Activated naive CD8-positive, alpha-beta T cell treated with anti-CD3 and anti-CD28 coated beads, Interleukin-2, amount 50 U/mL, for 24 hours (primary cell): Measurements from ENCODE around the gene CACNA1B.

ENCODE experiments used
- ATAC-seq: fragments of 150-1000 bp; cut with Tn5 transposase; one replicate; pipeline ENCODE4 v1.10.0; 2021
- DNase-seq: peaks from one replicate; pipeline ENCODE4 v3.0.0; 2021
- H3K27ac Mint-ChIP-seq: one replicate; pipeline ENCODE4 v1.8.0; 2021; ENCODE audit warnings: mild to moderate bottlenecking, mixed read lengths
- H3K27me3 Mint-ChIP-seq: one replicate; pipeline ENCODE4 v1.8.0; 2021; ENCODE audit warnings: mixed read lengths
- H3K36me3 Mint-ChIP-seq: one replicate; pipeline ENCODE4 v1.8.0; 2021; ENCODE audit warnings: low read depth, mixed read lengths
- H3K4me1 Mint-ChIP-seq: one replicate; pipeline ENCODE4 v1.8.0; 2021; ENCODE audit warnings: mixed read lengths
- H3K4me3 Mint-ChIP-seq: one replicate; pipeline ENCODE4 v1.8.0; 2021; ENCODE audit warnings: mild to moderate bottlenecking, moderate library complexity, mixed read lengths
- H3K9me3 Mint-ChIP-seq: one replicate; pipeline ENCODE4 v1.8.0; 2021; ENCODE audit warnings: mixed read lengths

Gene CACNA1B

GRCh38 chr9:138020120-138020794 lies 142.7 kb downstream of the CACNA1B start:
- ATAC-seq (no peak), DNase-seq (no peak)
- Mint-ChIP-seq H3K9me3 (no peaks in the 10 kb centered on the region), H3K4me1 (peaks cover 3% of the 10 kb centered on the region), H3K4me3 (no peak overlapping the region), H3K27me3 (peaks cover 17% of the 10 kb centered on the region), H3K27ac (no peak overlapping the region), H3K36me3 (no peaks in the 10 kb centered on the region)

GRCh38 chr9:138020795-138021182 lies 143.2 kb downstream of the CACNA1B start:
- peaks cover 21% of the 10 kb centered on the region for H3K27me3 Mint-ChIP-seq
- H3K4me1 Mint-ChIP-seq, result peaks cover 3% of the 10 kb centered on the region
- DNase-seq (no peak), ATAC-seq (no peak)
- H3K36me3 Mint-ChIP-seq, result no peaks in the 10 kb centered on the region
- H3K27ac Mint-ChIP-seq, result no peak overlapping the region
- no peak overlapping the region for H3K4me3 Mint-ChIP-seq
- no peaks in the 10 kb centered on the region for H3K9me3 Mint-ChIP-seq

- H3K27ac Mint-ChIP-seq, result no peak overlapping the region
- DNase-seq, result no peak
- peaks cover 21% of the 10 kb centered on the region for H3K27me3 Mint-ChIP-seq
- no peak for ATAC-seq
- H3K9me3 Mint-ChIP-seq, result no peaks in the 10 kb centered on the region
- peaks cover 3% of the 10 kb centered on the region for H3K4me1 Mint-ChIP-seq
- no peaks in the 10 kb centered on the region for H3K36me3 Mint-ChIP-seq
- H3K4me3 Mint-ChIP-seq, result no peak overlapping the region
Observed at GRCh38 chr9:138021251-138022056, 143.9 kb downstream of the CACNA1B start.

- Mint-ChIP-seq H3K4me3 (no peak overlapping the region), H3K9me3 (no peaks in the 10 kb centered on the region), H3K27me3 (peaks cover 25% of the 10 kb centered on the region), H3K4me1 (peaks cover 3% of the 10 kb centered on the region), H3K36me3 (no peaks in the 10 kb centered on the region), H3K27ac (no peak overlapping the region)
- DNase-seq (peak; percentile 16), ATAC-seq (peak; percentile 31)
Observed at GRCh38 chr9:138022121-138022741, 144.6 kb downstream of the CACNA1B start.

DNA sequence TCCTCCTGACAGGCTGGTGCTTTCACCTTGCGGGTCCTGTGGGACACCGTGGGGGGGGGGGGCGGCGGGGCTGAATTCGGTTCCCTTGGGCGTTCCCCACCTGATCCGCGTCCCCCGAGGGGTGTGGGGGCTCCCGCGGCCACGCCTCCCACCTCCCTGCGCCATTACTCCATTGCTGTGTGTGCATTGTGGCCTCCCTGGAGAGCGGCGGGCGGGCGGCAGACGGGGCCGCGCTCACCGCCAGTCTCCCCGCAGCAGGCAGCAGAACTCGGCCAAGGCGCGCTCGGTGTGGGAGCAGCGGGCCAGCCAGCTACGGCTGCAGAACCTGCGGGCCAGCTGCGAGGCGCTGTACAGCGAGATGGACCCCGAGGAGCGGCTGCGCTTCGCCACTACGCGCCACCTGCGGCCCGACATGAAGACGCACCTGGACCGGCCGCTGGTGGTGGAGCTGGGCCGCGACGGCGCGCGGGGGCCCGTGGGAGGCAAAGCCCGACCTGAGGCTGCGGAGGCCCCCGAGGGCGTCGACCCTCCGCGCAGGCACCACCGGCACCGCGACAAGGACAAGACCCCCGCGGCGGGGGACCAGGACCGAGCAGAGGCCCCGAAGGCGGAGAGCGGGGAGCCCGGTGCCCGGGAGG lies 145.3 kb downstream of the CACNA1B start:
- ATAC-seq (no peak), DNase-seq (no peak)
- Mint-ChIP-seq H3K4me1 (peaks cover 3% of the 10 kb centered on the region), H3K4me3 (no peak overlapping the region), H3K36me3 (no peaks in the 10 kb centered on the region), H3K27me3 (peaks cover 28% of the 10 kb centered on the region), H3K9me3 (no peaks in the 10 kb centered on the region), H3K27ac (no peak overlapping the region)

DNA sequence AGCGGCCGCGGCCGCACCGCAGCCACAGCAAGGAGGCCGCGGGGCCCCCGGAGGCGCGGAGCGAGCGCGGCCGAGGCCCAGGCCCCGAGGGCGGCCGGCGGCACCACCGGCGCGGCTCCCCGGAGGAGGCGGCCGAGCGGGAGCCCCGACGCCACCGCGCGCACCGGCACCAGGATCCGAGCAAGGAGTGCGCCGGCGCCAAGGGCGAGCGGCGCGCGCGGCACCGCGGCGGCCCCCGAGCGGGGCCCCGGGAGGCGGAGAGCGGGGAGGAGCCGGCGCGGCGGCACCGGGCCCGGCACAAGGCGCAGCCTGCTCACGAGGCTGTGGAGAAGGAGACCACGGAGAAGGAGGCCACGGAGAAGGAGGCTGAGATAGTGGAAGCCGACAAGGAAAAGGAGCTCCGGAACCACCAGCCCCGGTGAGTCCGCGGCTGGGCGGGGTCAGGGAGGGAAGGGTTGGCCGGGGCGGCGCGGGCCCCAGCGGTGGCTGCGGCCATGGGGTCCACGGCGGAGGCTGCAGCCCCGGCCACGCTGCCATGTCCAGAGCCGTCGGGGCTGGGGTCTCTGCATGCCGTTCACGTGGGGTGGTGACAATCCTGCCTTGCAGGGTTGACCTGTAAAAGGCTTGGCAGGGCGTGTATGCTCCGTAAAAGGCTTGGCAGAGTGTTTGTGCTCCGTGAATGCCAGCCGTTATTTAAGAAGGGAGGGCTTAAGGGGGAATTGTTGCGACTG lies 146.0 kb downstream of the CACNA1B start:
- DNase-seq, result no peak
- ATAC-seq, result no peak
- Mint-ChIP-seq H3K36me3 (no peaks in the 10 kb centered on the region), H3K27ac (no peak overlapping the region), H3K27me3 (peaks cover 33% of the 10 kb centered on the region), H3K9me3 (peaks cover 2% of the 10 kb centered on the region), H3K4me1 (peaks cover 3% of the 10 kb centered on the region), H3K4me3 (no peak overlapping the region)

- Mint-ChIP-seq H3K9me3 (peaks cover 4% of the 10 kb centered on the region), H3K4me1 (peaks cover 3% of the 10 kb centered on the region), H3K4me3 (no peak overlapping the region), H3K27me3 (peaks cover 34% of the 10 kb centered on the region), H3K27ac (no peak overlapping the region), H3K36me3 (no peaks in the 10 kb centered on the region)
- DNase-seq (no peak), ATAC-seq (no peak)
Observed at GRCh38 chr9:138024131-138024530, 146.5 kb downstream of the CACNA1B start.

GRCh38 chr9:138024831-138025291 lies 147.3 kb downstream of the CACNA1B start:
- Mint-ChIP-seq H3K36me3 (no peaks in the 10 kb centered on the region), H3K4me3 (no peak overlapping the region), H3K4me1 (peaks cover 3% of the 10 kb centered on the region), H3K27me3 (peaks cover 36% of the 10 kb centered on the region), H3K27ac (no peak overlapping the region), H3K9me3 (peaks cover 4% of the 10 kb centered on the region)
- DNase-seq (no peak), ATAC-seq (no peak)

GRCh38 chr9:138025417-138025816 lies 147.8 kb downstream of the CACNA1B start:
- no peak for ATAC-seq
- H3K4me3 Mint-ChIP-seq, result no peak overlapping the region
- DNase-seq, result no peak
- no peak overlapping the region for H3K27ac Mint-ChIP-seq
- peaks cover 3% of the 10 kb centered on the region for H3K4me1 Mint-ChIP-seq
- peaks cover 42% of the 10 kb centered on the region for H3K27me3 Mint-ChIP-seq
- no peaks in the 10 kb centered on the region for H3K36me3 Mint-ChIP-seq
- H3K9me3 Mint-ChIP-seq, result peaks cover 4% of the 10 kb centered on the region

DNA sequence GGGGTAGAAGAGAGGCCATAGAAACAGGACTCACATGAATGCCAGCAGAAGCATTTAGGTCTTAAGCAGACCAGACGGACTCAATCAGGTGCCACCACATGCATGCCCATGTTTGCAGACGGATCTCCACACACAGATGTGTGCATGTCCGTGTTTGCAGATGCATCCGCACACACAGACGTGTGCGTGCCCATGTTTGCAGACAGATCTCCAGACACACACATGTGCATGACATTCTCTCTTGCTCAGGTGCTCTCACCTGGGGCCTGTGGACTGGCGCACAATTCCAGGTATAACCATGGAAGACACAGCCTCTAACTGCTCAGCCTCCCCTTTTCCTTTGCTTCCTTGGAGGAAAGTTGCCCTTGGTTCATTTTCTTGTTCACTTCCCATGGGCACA lies 148.3 kb downstream of the CACNA1B start:
- Mint-ChIP-seq H3K4me3 (no peak overlapping the region), H3K9me3 (peaks cover 4% of the 10 kb centered on the region), H3K4me1 (peaks cover 3% of the 10 kb centered on the region), H3K27me3 (peaks cover 45% of the 10 kb centered on the region), H3K27ac (no peak overlapping the region), H3K36me3 (no peaks in the 10 kb centered on the region)
- ATAC-seq (no peak), DNase-seq (no peak)

DNA sequence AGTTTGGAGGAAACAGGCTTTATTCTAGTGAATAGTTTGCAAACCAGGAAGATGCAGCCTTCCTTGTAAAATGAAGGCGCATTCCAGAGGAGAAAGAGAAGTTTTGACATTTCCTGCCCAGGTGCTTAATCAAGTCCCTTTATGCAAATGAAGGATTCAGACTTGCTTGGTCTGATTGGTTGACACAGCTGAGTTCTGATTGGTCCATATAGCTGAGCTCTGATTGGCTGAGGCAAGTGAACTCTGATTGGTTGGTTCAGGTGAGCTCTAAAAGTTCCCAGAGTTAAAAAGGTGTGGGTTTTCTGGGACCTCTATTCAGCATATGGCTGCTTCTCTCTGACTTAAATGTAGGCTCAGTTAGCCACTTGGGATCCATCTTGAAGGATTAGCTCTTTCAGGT lies 151.0 kb downstream of the CACNA1B start:
- no peak for DNase-seq
- peaks cover 61% of the 10 kb centered on the region for H3K27me3 Mint-ChIP-seq

DNA sequence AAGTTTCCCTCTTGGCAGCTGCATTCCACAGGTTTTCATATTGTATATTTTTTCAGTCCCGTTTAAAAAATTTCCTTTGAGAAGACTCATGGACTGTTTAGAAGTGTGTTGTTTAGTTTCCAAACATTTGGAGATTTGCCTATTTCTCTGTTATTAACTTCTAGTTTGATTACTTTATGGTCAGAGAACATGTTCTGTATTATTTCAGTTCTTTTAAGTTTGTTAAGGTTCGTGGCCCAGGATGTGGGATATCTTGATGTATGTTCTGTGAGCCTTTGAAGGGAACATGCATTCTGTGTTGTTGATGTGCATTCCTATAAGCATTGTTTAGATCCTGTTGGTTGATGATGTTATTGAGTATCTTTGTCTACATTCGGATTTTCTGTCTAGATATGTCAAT lies 153.6 kb downstream of the CACNA1B start:
- peaks cover 58% of the 10 kb centered on the region for H3K27me3 Mint-ChIP-seq
- no peak overlapping the region for H3K4me3 Mint-ChIP-seq
- H3K36me3 Mint-ChIP-seq, result no peaks in the 10 kb centered on the region
- ATAC-seq (no peak), DNase-seq (no peak)
- peaks cover 9% of the 10 kb centered on the region for H3K9me3 Mint-ChIP-seq
- no peaks in the 10 kb centered on the region for H3K4me1 Mint-ChIP-seq
- no peak overlapping the region for H3K27ac Mint-ChIP-seq

More for the DNA sequence above, 151.0 kb downstream of the CACNA1B start:
- Mint-ChIP-seq H3K4me3 (no peak overlapping the region), H3K9me3 (peaks cover 9% of the 10 kb centered on the region), H3K4me1 (no peaks in the 10 kb centered on the region), H3K36me3 (no peaks in the 10 kb centered on the region), H3K27ac (no peak overlapping the region)
- no peak for ATAC-seq

DNA sequence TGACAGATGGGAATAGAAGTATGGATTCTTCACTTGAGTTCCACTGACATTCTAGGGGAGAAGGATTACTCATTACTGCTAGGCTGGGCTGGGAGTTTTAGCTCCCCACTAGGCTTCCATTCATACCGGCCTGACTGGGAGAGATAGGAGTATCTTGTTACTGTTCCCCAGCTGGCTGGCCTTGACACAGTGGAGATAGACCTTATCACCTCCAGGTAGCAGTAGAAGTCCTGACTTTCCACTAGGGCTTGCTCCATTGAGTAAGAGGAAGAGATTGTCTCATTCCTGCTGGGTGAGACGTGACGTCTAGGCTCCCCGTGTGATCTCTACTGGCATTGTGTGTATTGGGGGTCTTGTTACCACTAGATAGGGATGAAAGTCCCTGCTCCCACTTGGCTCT lies 156.4 kb downstream of the CACNA1B start:
- no peak overlapping the region for H3K27ac Mint-ChIP-seq
- peaks cover 54% of the 10 kb centered on the region for H3K27me3 Mint-ChIP-seq
- no peaks in the 10 kb centered on the region for H3K36me3 Mint-ChIP-seq
- ATAC-seq (no peak), DNase-seq (no peak)
- no peaks in the 10 kb centered on the region for H3K4me1 Mint-ChIP-seq
- H3K4me3 Mint-ChIP-seq, result no peak overlapping the region
- peaks cover 5% of the 10 kb centered on the region for H3K9me3 Mint-ChIP-seq

DNA sequence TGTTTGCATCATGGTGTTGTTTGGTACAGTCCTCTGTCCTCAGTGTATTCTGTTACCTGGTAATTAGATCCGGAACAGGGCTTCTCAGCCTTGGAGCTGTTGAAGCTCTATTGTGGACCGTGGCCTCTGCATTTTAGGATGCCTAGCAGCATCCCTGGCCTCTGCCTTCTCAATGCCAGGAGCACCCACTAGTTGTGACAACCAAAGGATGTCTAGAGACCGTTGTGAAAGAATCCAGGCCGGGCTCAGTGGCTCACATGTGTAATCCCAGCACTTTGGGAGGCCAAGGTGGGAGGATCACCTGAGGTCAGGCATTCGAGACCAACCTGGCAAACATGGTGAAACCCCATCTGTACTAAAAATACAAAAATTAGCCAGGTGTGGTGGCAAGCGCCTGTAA lies 159.6 kb downstream of the CACNA1B start:
- no peak for ATAC-seq
- Mint-ChIP-seq H3K27me3 (peaks cover 35% of the 10 kb centered on the region), H3K27ac (no peak overlapping the region), H3K36me3 (no peaks in the 10 kb centered on the region), H3K4me3 (no peak overlapping the region), H3K9me3 (peaks cover 5% of the 10 kb centered on the region), H3K4me1 (no peaks in the 10 kb centered on the region)
- no peak for DNase-seq
